Stimulated activated CD8-positive, alpha-beta memory T cell treated with anti-CD3 and anti-CD28 coated beads, Interleukin-12 subunit alpha, Interleukin-12 subunit beta, amount 100 ng/mL, for 1 hour (primary cell): ENCODE data around the gene KRTAP5-5.
"Not testable (repeated sequence)": the region's sequence is repeated elsewhere in the genome, so short reads cannot be mapped to it uniquely, and the experiment has no call there.

ENCODE experiments used
- DNase-seq: peaks from one replicate; pipeline ENCODE4 v3.0.0-alpha.2; 2020; ENCODE audit warnings: low read depth

Gene KRTAP5-5

DNA sequence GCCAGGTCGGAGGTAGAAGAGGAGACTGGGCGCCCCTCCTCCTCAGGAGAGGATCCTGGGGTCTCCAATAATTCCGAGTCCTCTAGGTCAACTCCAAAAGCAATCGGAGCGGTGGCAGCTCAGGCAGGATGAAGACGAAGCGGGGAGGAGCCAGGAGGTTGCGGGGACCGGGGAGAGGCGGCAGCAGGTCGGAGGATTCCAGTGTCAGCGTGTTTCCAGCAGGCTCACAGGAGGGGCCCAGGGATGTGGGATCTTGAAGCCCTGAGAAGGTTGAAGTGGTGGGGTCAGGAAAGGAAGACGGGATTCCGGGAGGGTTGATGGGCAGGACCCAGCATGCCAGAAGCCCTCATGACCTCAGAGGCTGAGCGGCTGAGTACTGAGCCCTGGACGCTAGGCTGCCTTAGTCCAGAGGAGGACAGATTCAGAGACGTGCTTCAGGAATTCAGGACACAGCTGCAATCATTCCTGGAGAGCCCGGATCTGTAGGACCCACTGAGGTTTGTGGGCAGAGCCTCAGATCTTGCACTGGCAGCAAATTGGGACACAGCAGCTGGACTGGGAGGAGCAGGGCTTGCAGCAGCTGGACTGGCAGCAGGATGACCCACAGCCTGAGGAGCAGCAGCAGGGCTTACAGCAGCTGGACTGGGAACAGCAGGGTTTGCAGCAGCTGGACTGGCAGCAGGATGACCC lies 22.3 kb upstream of the KRTAP5-5 start:
- not testable (repeated sequence) for DNase-seq

DNA sequence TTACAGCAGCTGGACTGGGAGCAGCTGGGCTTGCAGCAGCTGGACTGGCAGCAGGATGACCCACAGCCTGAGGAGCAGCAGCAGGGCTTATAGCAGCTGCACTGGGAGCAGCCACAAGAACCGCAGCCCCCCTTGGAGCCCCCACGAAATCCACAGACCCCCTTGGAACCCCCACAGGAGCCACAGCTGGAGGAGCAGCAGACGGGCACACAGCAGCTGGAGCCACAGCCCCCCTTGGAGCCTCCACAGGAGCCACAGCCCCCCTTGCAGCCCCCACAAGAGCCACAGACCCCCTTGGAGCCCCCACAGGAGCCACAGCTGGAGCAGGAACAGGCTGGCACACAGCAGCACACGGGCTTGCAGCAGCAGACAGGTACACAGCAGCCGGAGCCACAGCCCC lies 21.7 kb upstream of the KRTAP5-5 start:
- DNase-seq, result not testable (repeated sequence)

DNA sequence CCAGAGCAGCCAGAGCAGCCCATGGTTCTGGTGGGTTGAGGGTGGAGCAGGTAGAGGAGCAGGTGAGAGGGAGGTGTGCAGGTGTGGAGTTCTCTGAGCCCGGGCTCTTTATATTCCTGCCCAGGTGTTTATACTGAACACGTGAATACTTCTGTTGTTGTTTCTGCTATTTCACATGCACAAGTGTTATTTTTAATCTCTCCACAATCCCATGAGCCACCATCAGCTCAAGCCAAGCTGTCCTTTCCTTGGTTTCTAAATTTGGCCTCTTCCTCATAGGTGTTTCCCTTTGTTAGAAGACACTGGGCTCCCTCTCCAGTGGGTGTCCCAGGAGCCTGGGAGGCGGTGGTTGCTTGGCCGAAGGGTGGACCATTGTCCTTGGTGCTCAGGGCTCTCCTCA lies 21.2 kb upstream of the KRTAP5-5 start, which contains the start of gene KRTAP5-3:
Gene KRTAP5-3 (minus strand): TSS at position 101 of the 400 bp plus-strand sequence. CDS start 78 bp downstream, at position 23.
- DNase-seq, result no peak

DNA sequence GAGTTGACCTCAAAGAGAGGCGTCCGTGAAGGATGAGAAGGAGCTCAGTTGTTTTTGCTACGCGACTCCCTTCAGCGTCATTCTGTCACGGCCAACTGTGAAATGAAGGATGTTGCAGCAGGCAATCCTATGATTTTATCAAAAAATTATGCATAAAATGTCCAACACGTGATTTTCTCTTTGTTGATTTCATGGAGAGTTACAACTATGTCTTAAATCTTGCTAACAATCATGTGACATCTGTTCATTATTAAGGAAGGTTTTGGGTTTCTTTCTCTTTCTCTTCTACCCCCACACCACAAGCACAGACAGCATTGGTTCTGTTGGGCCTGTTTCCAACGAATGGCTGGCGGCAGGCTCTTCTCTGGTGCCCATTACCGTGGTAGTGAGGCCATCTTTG lies 11.3 kb upstream of the KRTAP5-5 start:
- DNase-seq, result no peak

DNA sequence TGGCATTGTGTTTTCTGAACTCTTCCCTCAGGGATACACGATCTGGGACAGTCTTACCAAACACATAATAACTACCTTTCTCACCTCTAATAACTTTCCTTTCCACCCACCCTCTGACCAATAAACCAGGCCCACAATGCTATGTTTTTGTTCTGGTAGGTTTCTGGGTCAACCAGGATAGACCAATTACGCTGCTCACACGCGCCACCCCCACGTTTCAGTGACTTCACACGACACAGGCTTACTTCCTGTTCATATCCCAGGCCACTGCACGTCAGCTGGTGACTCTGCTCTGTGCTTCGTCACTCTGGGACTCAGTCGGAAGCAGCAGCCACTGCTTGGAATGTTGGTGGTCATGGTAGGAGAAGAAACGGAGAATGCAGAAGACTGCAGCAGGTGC lies 10.1 kb upstream of the KRTAP5-5 start:
- DNase-seq, result no peak

DNA sequence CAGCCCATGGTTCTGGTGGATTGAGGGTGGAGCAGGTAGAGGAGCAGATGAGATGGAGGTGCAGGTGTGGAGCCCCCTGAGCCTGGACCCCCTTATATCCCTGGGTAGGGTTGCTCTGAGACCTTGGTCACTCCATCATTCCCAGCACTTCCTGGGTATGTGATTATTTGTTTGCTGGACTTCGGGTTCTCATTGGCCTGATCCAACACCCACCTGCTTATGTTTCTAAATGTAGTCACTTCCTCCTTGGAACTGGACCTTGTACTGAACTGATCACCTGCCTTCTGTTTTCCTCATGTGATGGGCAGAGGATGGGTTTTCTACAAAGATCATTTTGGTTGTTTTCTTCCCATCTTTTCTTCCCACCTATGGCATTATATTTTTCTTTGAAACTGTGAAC lies 7.5 kb upstream of the KRTAP5-5 start, which contains the start of gene KRTAP5-4:
Gene KRTAP5-4 (minus strand): TSS at position 53 of the 400 bp plus-strand sequence. CDS start 45 bp downstream, at position 8.
- DNase-seq, result no peak

DNA sequence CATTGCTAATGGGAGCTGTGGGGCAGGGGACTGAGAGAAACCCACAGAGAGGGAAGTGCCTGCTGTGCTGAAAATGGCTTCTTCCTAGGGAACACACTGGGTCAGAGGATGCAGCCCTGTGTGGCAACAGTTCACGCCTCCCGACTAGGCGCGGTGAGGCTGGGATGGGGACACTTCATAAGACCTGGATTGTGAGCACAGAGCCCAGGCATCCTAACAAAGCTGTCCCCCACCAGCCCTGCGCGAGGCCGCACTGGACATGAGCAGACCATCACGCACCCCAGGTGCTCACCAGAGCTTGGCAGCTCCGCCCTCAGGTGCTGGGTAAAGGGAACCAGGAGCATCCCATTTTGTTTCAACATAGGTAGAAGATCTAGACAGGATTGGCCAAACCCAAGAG lies 5.9 kb upstream of the KRTAP5-5 start:
- DNase-seq, result no peak

DNA sequence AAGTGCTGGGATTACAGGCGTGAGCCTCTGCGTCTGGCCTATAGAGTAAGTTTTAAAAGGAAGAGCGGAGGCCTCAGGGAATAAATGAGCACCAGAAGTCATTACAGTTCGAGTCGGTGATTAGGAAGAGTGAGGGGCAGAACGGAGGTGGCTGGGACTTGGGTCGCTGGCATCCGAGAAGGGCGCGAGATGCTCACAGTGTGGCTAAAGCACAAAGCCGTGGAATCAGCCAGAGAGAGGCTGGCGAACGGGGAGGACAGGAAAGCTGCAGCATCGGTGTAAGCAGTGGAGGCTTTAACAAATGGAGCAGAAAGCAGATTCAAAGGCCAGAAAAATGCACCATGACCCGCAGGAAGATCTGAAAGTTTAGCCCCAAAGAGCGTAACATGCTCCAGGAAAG lies 5.0 kb upstream of the KRTAP5-5 start:
- DNase-seq, result no peak

DNA sequence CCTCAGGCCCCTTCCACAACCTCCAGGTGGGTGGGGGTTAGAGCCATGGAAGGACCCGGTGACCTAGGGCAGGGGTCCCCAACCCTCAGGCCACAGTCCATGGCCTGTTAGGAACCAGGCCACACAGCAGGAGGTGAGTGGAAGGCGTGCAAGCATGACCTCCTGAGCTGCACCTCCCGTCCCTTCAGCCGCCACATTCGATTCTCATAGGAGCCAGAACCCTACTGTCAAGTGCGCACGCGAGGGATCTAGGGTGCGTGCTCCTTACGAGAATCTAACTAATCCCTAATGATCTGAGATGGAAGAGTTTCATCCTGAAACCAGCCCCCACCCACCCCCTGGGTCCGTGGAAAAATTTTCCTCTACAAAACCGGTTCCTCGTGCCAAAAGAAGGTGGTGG lies 4.0 kb upstream of the KRTAP5-5 start:
- DNase-seq, result no peak

DNA sequence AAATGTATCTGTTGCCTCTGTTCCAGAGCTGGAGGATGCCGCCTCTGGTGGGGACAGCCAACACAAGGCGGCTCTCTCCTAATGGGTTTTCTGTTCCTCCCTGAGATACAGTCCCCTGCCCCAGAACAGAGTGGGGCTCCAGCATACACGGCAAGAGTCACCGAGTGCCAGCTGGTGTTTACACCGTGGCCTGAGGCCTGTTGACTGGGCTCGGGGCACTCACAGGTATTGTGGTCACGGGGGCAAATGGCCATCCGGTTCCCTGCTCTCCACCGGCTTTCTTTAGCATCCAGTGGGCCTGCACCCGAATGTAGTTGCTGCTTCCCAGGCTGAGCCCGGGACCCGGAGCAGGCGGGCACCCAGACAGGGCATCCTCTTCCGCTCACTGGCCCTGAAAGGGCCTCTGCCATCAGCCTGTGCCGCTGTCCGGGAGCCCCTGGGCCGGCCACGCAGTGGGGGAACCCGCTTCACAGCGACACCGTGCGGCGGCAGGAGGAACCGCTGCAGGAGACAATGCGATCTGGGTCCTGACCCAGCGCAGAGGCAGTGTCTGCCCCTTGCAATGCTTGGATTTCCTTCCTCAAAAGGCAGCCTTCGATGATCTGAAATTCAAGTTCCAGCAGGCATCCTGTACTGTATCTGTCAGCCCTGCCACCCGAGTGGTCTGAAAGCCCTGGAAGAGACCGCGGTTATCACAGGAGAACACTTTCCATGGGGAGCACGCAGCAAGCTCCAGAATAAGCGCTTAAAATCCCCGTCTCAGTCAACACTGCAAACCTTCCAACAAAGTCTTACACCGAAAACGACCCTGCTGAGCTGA lies 859 bp upstream of the KRTAP5-5 start:
- peak; percentile 40 for DNase-seq

DNA sequence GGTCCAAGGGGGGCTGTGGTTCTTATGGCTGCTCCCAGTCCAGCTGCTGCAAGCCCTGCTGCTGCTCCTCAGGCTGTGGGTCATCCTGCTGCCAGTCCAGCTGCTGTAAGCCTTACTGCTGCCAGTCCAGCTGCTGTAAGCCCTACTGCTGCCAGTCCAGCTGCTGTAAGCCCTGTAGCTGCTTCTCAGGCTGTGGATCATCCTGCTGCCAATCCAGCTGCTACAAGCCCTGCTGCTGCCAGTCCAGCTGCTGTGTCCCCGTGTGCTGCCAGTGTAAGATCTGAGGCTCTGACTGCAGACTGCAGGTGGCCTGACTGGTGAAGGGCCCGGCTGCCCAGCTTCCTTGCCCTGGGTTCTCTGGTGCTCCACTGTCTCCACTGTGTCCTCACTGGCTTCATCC lies 696 bp downstream of the KRTAP5-5 start:
- no peak for DNase-seq

DNA sequence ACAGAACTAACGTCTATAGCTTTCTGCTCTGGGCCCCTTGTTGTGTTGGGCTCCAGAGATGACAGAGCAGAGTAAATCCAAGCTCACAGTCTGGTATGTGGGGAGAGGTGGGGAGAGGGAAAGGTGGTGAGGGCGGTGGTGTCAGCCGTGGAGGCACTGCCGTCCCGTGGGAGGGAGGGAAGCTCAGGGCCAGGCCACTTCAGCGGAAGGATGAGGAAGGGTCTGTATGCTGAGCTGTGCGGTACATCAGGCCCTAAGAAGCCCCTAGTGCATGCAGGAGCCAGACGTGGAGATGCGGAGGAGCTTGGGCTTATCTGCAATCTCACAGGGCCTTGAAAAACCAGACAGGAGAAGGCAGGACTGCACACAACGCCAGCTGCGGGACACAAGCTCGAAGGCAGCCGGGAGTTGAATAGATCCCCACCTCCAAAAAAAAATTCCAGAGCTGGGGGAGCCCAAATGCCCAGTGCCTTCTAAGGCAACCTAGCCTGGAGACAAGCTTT lies 1.5 kb downstream of the KRTAP5-5 start:
- DNase-seq, result no peak

DNA sequence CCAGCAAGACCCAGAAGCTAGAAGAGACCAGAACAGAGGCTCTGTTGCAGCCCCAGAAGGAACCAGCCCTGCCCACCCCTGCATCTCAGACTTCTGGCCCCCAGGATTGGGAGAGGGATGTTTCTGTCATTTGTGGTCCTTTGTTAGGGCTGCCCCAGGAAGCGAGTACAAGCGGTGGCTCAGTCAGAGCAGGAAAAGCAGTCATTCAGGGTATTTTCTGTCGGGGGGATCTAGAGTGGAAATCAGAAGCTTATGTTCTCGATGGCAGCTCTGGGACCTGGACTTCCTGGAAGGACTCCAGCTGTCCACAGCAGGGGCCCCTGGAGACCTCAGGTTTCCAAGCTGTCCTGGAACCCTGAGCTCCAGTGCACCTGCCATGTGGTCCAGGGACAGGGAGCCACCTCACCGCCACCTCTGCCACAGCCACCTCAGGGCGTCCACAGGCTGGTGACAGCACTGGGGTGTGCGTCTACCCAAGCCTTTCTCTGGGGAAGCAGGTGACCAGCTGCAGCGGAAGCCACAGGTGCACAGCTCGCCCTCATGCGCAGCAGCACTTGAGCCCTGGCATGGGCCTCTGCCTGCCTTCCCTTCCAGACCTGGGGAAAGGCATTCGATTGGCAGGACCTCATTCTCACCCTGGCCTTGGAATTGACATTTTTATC lies 2.6 kb downstream of the KRTAP5-5 start:
- no peak for DNase-seq

DNA sequence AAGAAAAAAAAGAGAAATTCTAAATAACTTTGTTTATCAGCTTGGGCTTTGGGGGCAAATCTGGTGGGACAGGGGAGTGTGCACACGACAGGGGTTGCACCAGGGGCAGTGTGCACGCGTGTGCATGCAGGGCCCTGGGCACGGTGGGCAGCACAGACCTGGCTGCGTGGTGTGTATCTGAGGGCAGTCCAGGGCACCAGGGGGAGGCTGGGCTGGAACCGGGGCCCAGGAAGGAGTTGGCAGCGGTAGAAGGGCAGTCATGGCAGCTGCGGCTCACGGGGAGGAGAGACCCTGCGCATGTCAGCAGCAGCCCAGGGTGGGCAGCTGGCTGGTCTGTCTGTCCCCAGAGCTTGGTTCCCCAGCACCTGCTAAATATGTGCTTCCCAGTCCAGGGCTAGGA lies 4.3 kb downstream of the KRTAP5-5 start:
- no peak for DNase-seq

DNA sequence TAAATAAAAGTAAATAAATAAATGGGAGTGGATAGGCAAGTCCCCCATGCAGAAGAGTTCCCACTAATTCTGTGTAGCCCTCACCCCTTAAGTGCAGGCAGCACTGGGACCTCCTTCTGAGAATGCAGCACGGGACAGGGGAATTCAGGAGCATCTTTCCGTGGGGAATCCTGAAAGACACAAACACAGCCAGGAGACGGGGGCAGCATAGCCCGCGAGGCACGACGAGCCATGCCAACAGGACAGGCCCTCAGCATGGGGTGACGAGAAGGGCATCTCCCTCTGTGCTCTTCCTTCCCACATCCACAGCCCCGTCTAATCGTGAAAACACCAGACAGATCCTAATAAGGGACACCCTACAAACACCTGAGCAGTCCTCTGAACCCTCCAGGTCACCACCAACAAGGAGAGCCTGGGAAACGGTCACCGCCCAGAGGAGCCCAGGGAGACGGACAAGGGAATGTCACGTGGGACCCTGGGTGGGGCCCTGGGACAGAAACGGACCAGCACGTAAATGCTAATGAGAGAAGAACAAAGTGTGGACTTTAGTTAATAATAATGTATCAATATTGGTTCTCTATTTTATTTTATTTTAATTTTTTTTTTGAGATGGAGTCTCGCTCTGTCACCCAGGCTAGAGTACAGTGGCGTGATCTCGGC lies 6.8 kb downstream of the KRTAP5-5 start:
- DNase-seq, result no peak

DNA sequence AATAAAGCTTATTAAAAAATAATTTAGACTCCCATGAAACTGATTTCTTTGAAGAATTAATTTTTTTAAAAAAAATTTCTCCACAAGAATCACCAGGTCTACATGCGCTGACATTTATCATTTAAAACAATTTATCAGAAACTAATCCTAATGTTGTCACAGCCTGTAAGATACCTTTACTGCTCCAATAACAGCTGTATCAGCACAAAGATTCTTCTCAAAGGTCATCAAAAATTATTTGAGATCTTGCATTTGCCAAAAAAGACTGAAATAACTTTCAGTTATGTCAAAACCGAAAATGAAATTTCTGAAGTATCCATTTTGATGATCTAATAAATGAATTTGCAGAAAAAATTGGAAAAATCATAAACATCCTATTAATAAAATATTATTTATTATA lies 8.1 kb downstream of the KRTAP5-5 start:
- no peak for DNase-seq

DNA sequence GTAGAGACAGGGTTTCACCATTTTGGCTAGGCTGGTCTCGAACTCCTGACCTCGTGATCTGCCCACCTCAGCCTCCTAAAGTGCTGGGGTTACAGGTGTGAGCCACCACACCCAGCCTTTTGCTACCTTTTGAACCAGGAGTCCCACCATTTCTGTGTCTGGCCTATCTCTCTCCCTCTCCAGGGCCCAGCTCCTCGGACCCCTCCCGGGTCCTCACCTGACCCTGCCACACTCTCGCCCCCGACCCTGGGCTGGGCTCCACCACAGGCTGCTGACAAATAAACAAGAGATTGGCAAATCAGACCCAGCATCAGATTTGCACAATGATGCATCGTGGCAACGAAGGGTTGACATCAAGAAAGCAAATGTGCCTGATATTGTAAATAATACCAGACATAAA lies 8.8 kb downstream of the KRTAP5-5 start:
- no peak for DNase-seq

DNA sequence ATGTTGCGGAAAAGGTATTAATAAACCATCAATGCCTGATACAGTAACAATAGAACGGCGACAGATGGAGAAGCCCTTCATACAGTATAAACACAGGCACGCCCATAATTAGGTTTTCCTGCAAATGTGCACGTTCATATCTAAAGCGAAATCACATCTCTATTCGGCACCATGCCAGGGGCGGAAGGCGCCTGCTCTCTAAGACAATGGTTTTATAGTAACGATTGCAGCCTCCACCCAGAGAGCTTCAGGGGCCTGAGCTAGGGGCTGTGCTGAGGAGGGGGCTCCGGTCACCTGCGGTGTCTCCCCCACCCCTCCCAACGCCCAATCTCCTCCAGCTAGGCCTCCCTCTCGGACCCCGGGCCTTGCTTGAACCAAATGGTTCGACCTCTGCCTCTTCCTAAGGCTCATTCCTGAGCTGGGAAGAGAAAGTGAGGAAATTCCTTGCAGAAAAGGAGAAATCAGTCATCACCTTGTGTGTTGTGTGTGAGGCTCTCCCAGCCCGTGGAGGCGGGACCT lies 9.6 kb downstream of the KRTAP5-5 start:
- DNase-seq, result no peak

DNA sequence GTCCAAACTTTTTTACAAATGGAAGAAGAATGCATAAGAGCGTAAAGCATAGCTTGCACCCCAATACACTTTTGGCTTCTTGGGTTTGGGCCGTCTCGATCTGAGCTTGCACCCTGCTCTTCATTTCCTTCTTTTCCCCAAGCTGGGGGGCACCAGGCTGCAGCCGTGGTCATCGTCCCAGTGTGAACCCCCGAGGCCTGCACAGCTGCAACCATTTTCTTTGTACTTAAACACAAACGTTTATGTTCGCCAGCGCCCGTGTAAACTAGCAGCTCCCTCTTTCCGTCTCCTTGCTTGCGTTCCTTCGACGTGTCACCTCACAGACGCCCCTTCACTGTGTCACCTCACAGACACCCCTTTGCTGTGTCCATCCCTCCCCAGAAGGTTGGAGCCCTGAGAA lies 10.1 kb downstream of the KRTAP5-5 start:
- DNase-seq, result no peak

DNA sequence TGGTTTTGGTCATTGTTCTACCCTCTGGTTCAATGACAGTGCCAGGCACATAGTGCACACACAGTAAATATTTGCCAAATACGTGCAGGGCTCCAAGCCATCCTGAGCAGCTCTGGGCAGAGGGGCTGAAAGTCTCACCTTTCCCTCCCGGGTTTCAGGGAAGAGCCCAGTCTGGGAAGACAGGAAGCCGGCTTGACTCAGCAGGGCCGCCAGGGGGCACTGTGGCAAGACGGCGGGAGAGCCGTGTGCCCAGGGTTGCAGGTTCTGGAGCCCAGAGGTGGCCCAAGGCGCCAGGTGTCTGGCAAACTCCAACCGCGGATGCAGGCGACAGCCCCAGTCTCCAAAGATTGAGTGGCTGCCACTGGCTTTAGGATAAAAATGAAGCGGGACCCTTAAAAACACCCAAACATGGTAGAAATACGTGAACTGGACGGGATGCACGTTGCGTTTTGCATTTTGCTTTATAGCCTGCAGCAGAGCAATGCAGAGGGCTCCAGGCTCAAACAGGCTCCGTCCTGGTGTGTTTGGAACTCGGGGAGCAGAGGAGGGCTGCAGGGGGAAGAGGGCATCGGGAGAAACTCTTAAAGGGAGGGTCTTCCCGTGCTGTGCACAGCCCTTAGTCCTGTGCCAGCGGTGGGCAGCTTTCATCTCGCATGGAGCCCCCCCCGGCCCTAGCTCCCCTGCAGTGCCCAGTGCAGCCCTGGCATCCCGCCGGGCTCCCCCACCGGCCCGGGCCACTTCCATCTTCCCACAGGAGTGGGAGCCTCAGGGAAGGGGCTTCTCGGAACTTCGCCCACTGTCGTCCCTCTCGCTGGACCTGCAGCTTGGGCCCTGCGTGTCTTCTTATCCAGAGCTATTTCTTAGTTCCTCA lies 10.7 kb downstream of the KRTAP5-5 start:
- no peak for DNase-seq

DNA sequence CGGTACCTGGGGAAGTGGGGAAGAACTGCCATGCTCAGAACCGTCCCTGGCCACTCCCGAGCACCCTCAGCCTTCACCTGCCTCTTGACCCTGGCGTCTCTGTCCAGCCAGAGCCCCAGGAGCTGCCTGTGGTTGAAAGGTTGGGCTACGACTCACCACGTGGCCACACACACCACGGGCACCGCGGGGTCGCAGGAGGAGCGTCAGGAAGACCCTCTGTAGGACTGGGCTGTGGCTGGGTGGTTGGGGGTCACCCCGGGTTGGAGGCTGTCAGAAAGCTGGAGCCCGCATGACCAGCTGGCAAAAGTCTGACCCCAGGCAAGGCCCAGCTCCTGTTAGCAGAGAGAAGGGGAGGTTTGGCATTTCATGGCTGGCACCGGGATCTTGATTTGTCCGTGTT lies 11.5 kb downstream of the KRTAP5-5 start:
- no peak for DNase-seq
